ENCODE results near the gene TMEM168.

DNA sequence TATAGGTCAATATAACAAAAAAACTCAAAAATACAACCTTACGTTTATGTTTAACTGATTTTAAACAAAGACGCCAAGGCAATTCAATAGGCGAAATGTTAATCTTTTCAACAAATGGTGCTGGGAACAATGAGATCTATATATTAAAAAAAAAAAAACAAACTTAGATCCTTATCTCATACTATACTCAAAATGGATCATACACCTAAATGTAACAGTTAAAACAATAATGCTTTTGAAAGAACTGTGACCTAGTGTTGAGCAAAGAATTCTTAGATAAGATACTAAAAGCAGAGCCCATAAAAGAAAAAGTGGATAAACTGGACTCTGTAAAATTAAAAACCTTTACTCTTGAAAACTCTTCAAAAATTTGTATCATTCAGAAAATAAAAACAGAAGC, 8.6 kb downstream of the TMEM168 start:
- TF ChIP-seq CTCF (IDR thresholded peaks at IDR 0.05) (no peak), ZFX (IDR thresholded peaks at IDR 0.05; ENCODE audit: borderline replicate concordance) (no peak)

All from 22Rv1 (cell line).